H1 (cell line): Measurements from ENCODE around the gene NUDC. TPM values are rescaled to one million over a fixed set of nuclear protein-coding genes. Genes with fewer than 3 reads are reported as not detected.

Experiments used
- CTCF ChIA-PET: fragments of 300-600 bp; sonication (Branson Sonifier 250); formaldehyde crosslinking; loops from one replicate; lab custom pipeline; 2021; ENCODE audit not compliant: partially characterized antibody; lab: Charles Lee
- POLR2A ChIA-PET: fragments of 300-600 bp; sonication (Branson Sonifier 250); formaldehyde crosslinking; loops from one replicate; lab custom pipeline; 2021; ENCODE audit warnings: inconsistent platforms; ENCODE audit not compliant: partially characterized antibody; lab: Charles Lee
- DNase-seq, 2 experiments: peaks; one replicate each; pipeline versions ENCODE4 v3.0.0 to v3.0.0-alpha.2; 2010 to 2022; ENCODE audit warnings: low spot score in 2 of 2, low read depth in 1 of 2, mixed read lengths in 1 of 2
- FAIRE-seq: peaks from 2 replicates; lab custom pipeline; 2011; peaks lifted over from hg19 to GRCh38; lab: Jason Lieb, UNC
- H2AFZ ChIP-seq: 2 replicates; pipeline ENCODE4 v1.8.1; 2012; ENCODE audit warnings: low read length, inconsistent platforms
- H2AK5ac ChIP-seq: 2 replicates; pipeline ENCODE4 v1.6.1; 2013; ENCODE audit warnings: low read depth, low read length
- H2BK120ac ChIP-seq: replicated peaks from 2 replicates; pipeline ENCODE3; 2013; ENCODE audit warnings: low read depth, low read length, inconsistent platforms
- H2BK12ac ChIP-seq: 2 replicates; pipeline ENCODE4 v1.6.1; 2013; ENCODE audit warnings: low read depth, low read length
- H2BK15ac ChIP-seq: 2 replicates; pipeline ENCODE4 v1.6.1; 2013; ENCODE audit warnings: low read length
- H2BK20ac ChIP-seq: 2 replicates; pipeline ENCODE4 v1.6.1; 2013; ENCODE audit warnings: low read length
- H2BK5ac ChIP-seq: 2 replicates; pipeline ENCODE4 v1.6.1; 2013; ENCODE audit warnings: low read depth, low read length
- H3K14ac ChIP-seq: 2 replicates; pipeline ENCODE4 v1.6.1; 2013; ENCODE audit warnings: inconsistent platforms; ENCODE audit not compliant: insufficient read length
- H3K18ac ChIP-seq: 2 replicates; pipeline ENCODE4 v1.6.1; 2013; ENCODE audit warnings: low read length; ENCODE audit errors: extremely low read depth
- H3K23ac ChIP-seq: 2 replicates; pipeline ENCODE4 v1.6.1; 2013; ENCODE audit warnings: inconsistent platforms; ENCODE audit not compliant: insufficient read length
- H3K23me2 ChIP-seq: 2 replicates; pipeline ENCODE4 v1.6.1; 2013; ENCODE audit warnings: low read depth, low read length
- H3K27ac ChIP-seq: 2 replicates; pipeline ENCODE4 v1.6.1; 2011; ENCODE audit warnings: low read depth, low read length, inconsistent platforms
- H3K27me3 ChIP-seq, 4 experiments: replicated peaks in 1 of 4; 1 replicate in 1 of 4; 2 replicates in 3 of 4; pipeline versions ENCODE4 v1.6.1 to v1.8.1; 2011 to 2013; ENCODE audit warnings: low read length in 3 of 4, mild to moderate bottlenecking in 3 of 4, inconsistent platforms in 2 of 4, mixed read lengths in 2 of 4, moderate library complexity in 1 of 4; ENCODE audit not compliant: control insufficient read depth in 3 of 4, insufficient read depth in 3 of 4; ENCODE audit errors: extremely low read depth in 1 of 4
- H3K36me3 ChIP-seq, 4 experiments: 2 replicates each; pipeline versions ENCODE4 v1.6.1 to v1.8.1; 2011 to 2013; ENCODE audit warnings: mild to moderate bottlenecking in 4 of 4, low read length in 3 of 4, moderate library complexity in 2 of 4, control low read depth in 1 of 4, inconsistent platforms in 1 of 4; ENCODE audit not compliant: insufficient read depth in 4 of 4, control insufficient read depth in 2 of 4
- H3K4ac ChIP-seq: replicated peaks from 2 replicates; pipeline ENCODE3; 2013; ENCODE audit warnings: low read length, low read depth, mixed read lengths, inconsistent platforms; ENCODE audit not compliant: insufficient read length
- H3K4me1 ChIP-seq, 4 experiments: replicated peaks in 1 of 4; 1 replicate in 1 of 4; 2 replicates in 3 of 4; pipeline versions ENCODE4 v1.6.1 to v1.8.1; 2011 to 2013; ENCODE audit warnings: low read length in 3 of 4, inconsistent platforms in 2 of 4, mixed read lengths in 1 of 4; ENCODE audit not compliant: insufficient read depth in 4 of 4, control insufficient read depth in 3 of 4
- H3K4me2 ChIP-seq, 2 experiments: 2 replicates each; pipeline versions ENCODE4 v1.6.1 to v1.8.1; 2011 to 2013; ENCODE audit warnings: low read depth in 2 of 2, low read length in 2 of 2, control low read depth in 1 of 2, inconsistent platforms in 1 of 2, mild to moderate bottlenecking in 1 of 2; ENCODE audit not compliant: insufficient read depth in 1 of 2
- H3K4me3 ChIP-seq, 4 experiments: fragments of 200-600, 300-600 bp in 1 of 4; sonication (generic), shearing (Covaris generic), sonication (Bioruptor Twin) in 1 of 4; 2 replicates each; pipeline versions ENCODE4 v1.5.1 to v1.8.1; 2011 to 2016; ENCODE audit warnings: low read length in 4 of 4, low read depth in 3 of 4, control low read depth in 2 of 4, inconsistent platforms in 2 of 4, mild to moderate bottlenecking in 2 of 4, mixed read lengths in 1 of 4, moderate library complexity in 1 of 4; ENCODE audit not compliant: insufficient read depth in 2 of 4; ENCODE audit errors: extremely low read depth in 1 of 4
- H3K56ac ChIP-seq: replicated peaks from 2 replicates; pipeline ENCODE3; 2013; ENCODE audit warnings: low read depth, mild to moderate bottlenecking, mixed read lengths, low read length, inconsistent platforms; ENCODE audit not compliant: insufficient read length
- H3K79me1 ChIP-seq: 2 replicates; pipeline ENCODE4 v1.6.1; 2013; ENCODE audit warnings: low read depth, low read length, control low read depth
- H3K79me2 ChIP-seq, 2 experiments: 2 replicates each; pipeline versions ENCODE4 v1.6.1 to v1.8.1; 2012 to 2013; ENCODE audit warnings: low read length in 2 of 2, mild to moderate bottlenecking in 2 of 2, inconsistent platforms in 1 of 2; ENCODE audit not compliant: insufficient read depth in 2 of 2, control insufficient read depth in 1 of 2
- H3K9ac ChIP-seq, 4 experiments: replicated peaks in 1 of 4; 1 replicate in 1 of 4; 2 replicates in 3 of 4; pipeline versions ENCODE4 v1.6.1 to v1.8.1; 2011 to 2013; ENCODE audit warnings: low read depth in 3 of 4, low read length in 3 of 4, control low read depth in 2 of 4, mild to moderate bottlenecking in 2 of 4, moderate library complexity in 2 of 4, inconsistent platforms in 1 of 4; ENCODE audit errors: extremely low read depth in 1 of 4
- H3K9me3 ChIP-seq, 2 experiments: 2 replicates each; pipeline versions ENCODE4 v1.6.1 to v1.8.1; 2012 to 2013; ENCODE audit warnings: mild to moderate bottlenecking in 2 of 2, moderate library complexity in 2 of 2, control low read depth in 1 of 2, inconsistent platforms in 1 of 2, low read depth in 1 of 2, low read length in 1 of 2, mixed read lengths in 1 of 2; ENCODE audit not compliant: insufficient read depth in 2 of 2
- H4K20me1 ChIP-seq, 2 experiments: replicated peaks in 1 of 2; 2 replicates each; pipeline versions ENCODE3 to v1.8.1; 2011 to 2013; ENCODE audit warnings: inconsistent platforms in 2 of 2, low read length in 2 of 2, mild to moderate bottlenecking in 1 of 2; ENCODE audit not compliant: insufficient read depth in 2 of 2, control insufficient read depth in 1 of 2
- H4K5ac ChIP-seq: 2 replicates; pipeline ENCODE4 v1.6.1; 2013; ENCODE audit warnings: low read length, low read depth, mixed read lengths, inconsistent platforms; ENCODE audit not compliant: insufficient read length
- H4K8ac ChIP-seq: 2 replicates; pipeline ENCODE4 v1.8.0; 2013; ENCODE audit warnings: mild to moderate bottlenecking, moderate library complexity, low read length, inconsistent platforms; ENCODE audit not compliant: insufficient read depth; ENCODE audit errors: extremely low read depth
- H4K91ac ChIP-seq: replicated peaks from 2 replicates; pipeline ENCODE3; 2013; ENCODE audit warnings: low read length, mixed read lengths, inconsistent platforms; ENCODE audit not compliant: insufficient read length
- POLR2AphosphoS5 ChIP-seq: IDR thresholded peaks from 2 replicates; pipeline ENCODE4 v1.6.1; 2011; ENCODE audit warnings: low read depth, low read length
- WGBS, 2 experiments: shearing (Covaris generic) in 1 of 2; methylation state at CpG; one replicate each; pipeline versions ENCODE4 v1.1.6 to v1.1.7; 2013 to 2015; ENCODE audit warnings: low lambda C conversion rate in 2 of 2, mixed read lengths in 2 of 2, inconsistent platforms in 1 of 2, low coverage in 1 of 2, missing lambda C conversion rate in 1 of 2; ENCODE audit not compliant: insufficient replicate concordance in 2 of 2, insufficient coverage in 1 of 2, insufficient read length in 1 of 2; ENCODE audit errors: extremely low coverage in 1 of 2, missing lambda C conversion rate in 1 of 2; 5-methylcytosine and 5-hydroxymethylcytosine counted together
- polyA plus RNA-seq, 7 experiments: library from polyadenylated mRNA; depleted of rRNA in 3 of 7; stranded (reverse) in 5 of 7; unstranded in 2 of 7; fragments of >200 nt in 5 of 7; fragments of 200-250 nt in 2 of 7; gene quantifications; 1 replicate in 5 of 7; 2 replicates in 1 of 7; 4 replicates in 1 of 7; pipeline versions ENCODE4 v1.2.1 to v1.2.3, GENCODE V29; 2011 to 2013; ENCODE audit warnings: missing spikeins in 2 of 7, mixed read lengths in 2 of 7
- total RNA-seq: library from RNA; stranded (reverse); fragmentation: NEBNext Ultra II Directional; extraction: Animal tissue kit (Norgen Biotek cat#: 25700); gene quantifications from 2 replicates; pipeline ENCODE4 v1.2.1, GENCODE V29; 2021

NUDC gene
- total and polyA plus RNA-seq, 2 of the 8 experiments (the other 6 are each of a cell fraction or from before 2014, with no cell fraction given) = 43.2 to 131 TPM

DNA sequence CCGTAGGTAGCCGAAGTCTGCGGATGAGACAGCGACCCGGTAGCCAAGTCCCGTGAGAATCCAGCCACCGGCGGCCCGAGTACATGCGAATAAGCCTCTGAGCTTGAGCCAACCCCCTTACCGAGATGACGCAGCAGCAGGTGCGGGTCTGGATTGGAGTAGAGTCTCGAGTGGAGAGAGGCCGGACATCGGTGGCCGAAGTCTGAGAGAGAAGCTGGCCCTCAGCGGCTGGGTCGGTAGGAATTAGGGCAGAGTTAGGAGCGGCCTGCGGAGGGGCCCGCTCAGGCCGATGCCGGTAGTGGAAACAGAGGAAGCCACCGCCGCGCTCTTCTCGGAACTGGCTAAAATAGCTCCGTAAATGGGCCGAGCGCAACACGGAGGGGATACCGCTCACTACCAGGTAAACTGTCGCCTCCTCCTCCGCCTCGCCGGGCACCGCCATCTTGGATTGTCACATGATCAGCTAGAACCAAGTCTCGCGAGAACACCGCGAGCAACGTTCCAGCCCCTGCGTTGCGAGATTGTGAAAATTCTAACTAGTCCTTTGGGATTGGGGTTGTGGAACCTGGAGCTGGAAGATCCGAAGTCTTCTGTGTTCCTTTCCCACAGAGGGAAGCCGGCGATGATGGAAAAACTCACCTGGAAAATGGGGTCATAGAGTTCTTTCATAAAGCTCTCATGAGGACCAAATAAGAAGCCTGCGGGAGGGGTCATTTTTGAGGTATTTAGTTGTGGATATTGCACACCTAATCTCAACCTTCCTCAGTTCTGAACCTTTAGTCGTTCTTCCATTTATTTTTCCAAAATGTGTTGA is 21.3 kb upstream of the NUDC start, which contains the start of gene GPATCH3:
Gene GPATCH3, minus strand, starts transcription at position 467 of the 814 bp plus-strand sequence. Its CDS starts 25 bp downstream, at position 442.
- peak within 1 kb of the TSS; percentile 90 to 98 (median 96) for H3K4me3 ChIP-seq
- H3K4ac ChIP-seq = peak within 1 kb of the TSS; percentile 16
- H3K18ac ChIP-seq = no peak within 1 kb of the TSS
- H2BK5ac ChIP-seq = peak within 1 kb of the TSS; percentile 49; the same call in 1 of the 2 replicates
- peak within 1 kb of the TSS; percentile 52 for H2AFZ ChIP-seq
- DNase-seq (peak; percentile 71 to 91), FAIRE-seq (peak; percentile 90)
- H2BK15ac ChIP-seq = no peak within 1 kb of the TSS
- H3K27me3 ChIP-seq = no peaks in the 10 kb centered on the region
- H3K79me1 ChIP-seq = peaks cover 5% of the 10 kb centered on the region; the same call in 1 of the 2 replicates
- H2AK5ac ChIP-seq = no peak within 1 kb of the TSS
- H3K14ac ChIP-seq = no peak within 1 kb of the TSS
- peak within 1 kb of the TSS; percentile 100 for H4K8ac ChIP-seq
- peak within 1 kb of the TSS; percentile 71 to 86 for H3K4me2 ChIP-seq
- peak within 1 kb of the TSS; percentile 55 for H3K56ac ChIP-seq
- H2BK120ac ChIP-seq = no peak within 1 kb of the TSS
- ChIA-PET CTCF (interaction anchor here (0.7 to 4.9 kb wide), 6 partner anchors 12 to 60 kb away, joined by 3 to 27 read pairs (median 4); partner anchors contain the start of genes GPN2 and KDF1), POLR2A (interaction anchor here (0.6 to 4.1 kb wide), 26 partner anchors 8 to 878 kb away, joined by 3 to 66 read pairs (median 4); partner anchors contain the start of genes GPN2, NR0B2, NUDC and PIGV)
- H3K23me2 ChIP-seq = peaks cover 8% of the 10 kb centered on the region
- no peak within 1 kb of the TSS for H4K91ac ChIP-seq
- H3K4me1 ChIP-seq = peaks cover 0 to 8% (median 3%) of the 10 kb centered on the region in 4 experiments; a peak in 3 of 7 replicates
- 2% methylated on average over 50 of the region's 50 CpGs; no CpG with 5 or more reads in 1 of the 2 experiments for whole genome bisulfite sequencing, 2 experiments
- no peak within 1 kb of the TSS for H3K23ac ChIP-seq
- peak within 1 kb of the TSS; percentile 74 for H4K5ac ChIP-seq
- peaks cover under 1 to 2% of the 10 kb centered on the region in 2 experiments for H4K20me1 ChIP-seq
- peak within 1 kb of the TSS; percentile 95 to 96 (median 96) for H3K9ac ChIP-seq
- H2BK20ac ChIP-seq = no peak within 1 kb of the TSS
- H3K9me3 ChIP-seq = no peaks in the 10 kb centered on the region
- H3K27ac ChIP-seq = peak within 1 kb of the TSS; percentile 88
- H3K79me2 ChIP-seq = peaks cover 6 to 16% of the 10 kb centered on the region in 2 experiments
- H3K36me3 ChIP-seq = peaks cover 0 to 14% (median 6%) of the 10 kb centered on the region in 4 experiments; a peak in 5 of 8 replicates
- no peak within 1 kb of the TSS; the same call in 1 of the 2 replicates for H2BK12ac ChIP-seq
- peak; percentile 95 for TF ChIP-seq POLR2AphosphoS5
